ENCODE results near the gene ACSS3. TPM values are rescaled to one million over a fixed set of nuclear protein-coding genes. Genes with fewer than 3 reads are reported as not detected.

ACSS3 gene
- total and polyA plus RNA-seq, 9 of the 15 experiments (the other 6 are each of a cell fraction or from before 2014, with no cell fraction given), result 0.40 TPM; not detected in 8

DNA sequence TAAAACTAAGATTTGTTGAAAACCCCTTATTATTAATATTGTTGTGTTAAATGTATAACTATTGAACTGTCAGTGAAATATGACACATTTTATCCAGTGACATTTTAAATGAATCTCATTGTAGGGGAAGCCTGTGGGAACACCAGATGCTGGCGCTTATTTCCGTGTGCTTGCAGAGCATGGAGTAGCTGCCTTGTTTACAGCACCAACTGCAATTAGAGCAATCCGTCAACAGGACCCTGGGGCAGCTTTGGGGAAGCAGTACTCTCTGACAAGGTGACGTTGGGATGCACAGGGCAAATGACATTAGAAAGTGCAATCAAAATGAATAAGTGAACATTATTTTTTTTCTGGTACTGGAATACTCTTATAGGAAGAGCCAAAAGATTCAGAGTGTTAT, 96.8 kb downstream of the ACSS3 start:
- Histone ChIP-seq H3K4me3 (no peak overlapping the region), H3K4me1 (replicated peaks in 1 of 2; ENCODE audit: control insufficient read depth in 2 of 2, insufficient read depth in 2 of 2, low read length in 2 of 2) (no peaks in the 10 kb centered on the region), H3K9me1 (ENCODE audit: control insufficient read depth, insufficient read depth, low read length) (no peaks in the 10 kb centered on the region), H4K20me1 (replicated peaks; ENCODE audit: control insufficient read depth, insufficient read depth, low read length) (no peaks in the 10 kb centered on the region), H2AFZ (ENCODE audit: low read depth, low read length) (no peak overlapping the region), H3K4me2 (ENCODE audit: insufficient read depth, low read length) (no peak overlapping the region), H3K9me3 (replicated peaks; ENCODE audit: control insufficient read depth, insufficient read depth, low read depth, low read length) (no peaks in the 10 kb centered on the region), H3K27ac (ENCODE audit: extremely low read depth, low read depth, low read length) (no peak overlapping the region), H3K9ac (ENCODE audit: insufficient read depth in 1 of 2, low read depth in 2 of 2, low read length in 2 of 2) (no peak overlapping the region), H3K79me2 (ENCODE audit: control insufficient read depth, insufficient read depth, low read length) (no peaks in the 10 kb centered on the region), H3K36me3 (ENCODE audit: control insufficient read depth, insufficient read depth, low read length) (no peaks in the 10 kb centered on the region), H3K27me3 (ENCODE audit: control insufficient read depth in 2 of 2, insufficient read depth in 2 of 2, low read length in 2 of 2) (no peaks in the 10 kb centered on the region)
- TF ChIP-seq ZNF778 (CRISPR knock-in tag; IDR thresholded peaks at IDR 0.05) (no peak), CC2D1A (IDR thresholded peaks at IDR 0.05) (no peak), NCOR1 (IDR thresholded peaks at IDR 0.05) (no peak), KLF10 (CRISPR knock-in tag; IDR thresholded peaks at IDR 0.05) (no peak), OTX1 (CRISPR knock-in tag; IDR thresholded peaks at IDR 0.05) (no peak), NCOA4 (IDR thresholded peaks at IDR 0.05; ENCODE audit: partially characterized antibody) (no peak), TEAD4 (IDR thresholded peaks at IDR 0.05; ENCODE audit: low read length) (no peak), TEAD4 (CRISPR knock-in tag; IDR thresholded peaks at IDR 0.05; ENCODE audit: borderline replicate concordance) (no peak), FOXK1 (CRISPR knock-in tag; IDR thresholded peaks at IDR 0.05; ENCODE audit: borderline replicate concordance) (no peak), EHMT2 (IDR thresholded peaks at IDR 0.05) (no peak), CBFB (CRISPR knock-in tag; IDR thresholded peaks at IDR 0.05) (no peak), NR2F6 (CRISPR knock-in tag; IDR thresholded peaks at IDR 0.05) (no peak), ARID1B (IDR thresholded peaks at IDR 0.05) (no peak), HOXB6 (CRISPR knock-in tag; IDR thresholded peaks at IDR 0.05; ENCODE audit: borderline replicate concordance) (no peak), SMAD1 (IDR thresholded peaks at IDR 0.05; ENCODE audit: low read depth, low read length, partially characterized antibody) (no peak)
- TF ChIP-seq, protein P1, sequence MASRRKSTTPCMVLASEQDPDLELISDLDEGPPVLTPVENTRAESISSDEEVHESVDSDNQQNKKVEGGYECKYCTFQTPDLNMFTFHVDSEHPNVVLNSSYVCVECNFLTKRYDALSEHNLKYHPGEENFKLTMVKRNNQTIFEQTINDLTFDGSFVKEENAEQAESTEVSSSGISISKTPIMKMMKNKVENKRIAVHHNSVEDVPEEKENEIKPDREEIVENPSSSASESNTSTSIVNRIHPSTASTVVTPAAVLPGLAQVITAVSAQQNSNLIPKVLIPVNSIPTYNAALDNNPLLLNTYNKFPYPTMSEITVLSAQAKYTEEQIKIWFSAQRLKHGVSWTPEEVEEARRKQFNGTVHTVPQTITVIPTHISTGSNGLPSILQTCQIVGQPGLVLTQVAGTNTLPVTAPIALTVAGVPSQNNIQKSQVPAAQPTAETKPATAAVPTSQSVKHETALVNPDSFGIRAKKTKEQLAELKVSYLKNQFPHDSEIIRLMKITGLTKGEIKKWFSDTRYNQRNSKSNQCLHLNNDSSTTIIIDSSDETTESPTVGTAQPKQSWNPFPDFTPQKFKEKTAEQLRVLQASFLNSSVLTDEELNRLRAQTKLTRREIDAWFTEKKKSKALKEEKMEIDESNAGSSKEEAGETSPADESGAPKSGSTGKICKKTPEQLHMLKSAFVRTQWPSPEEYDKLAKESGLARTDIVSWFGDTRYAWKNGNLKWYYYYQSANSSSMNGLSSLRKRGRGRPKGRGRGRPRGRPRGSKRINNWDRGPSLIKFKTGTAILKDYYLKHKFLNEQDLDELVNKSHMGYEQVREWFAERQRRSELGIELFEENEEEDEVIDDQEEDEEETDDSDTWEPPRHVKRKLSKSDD (conservative IDR thresholded peaks at IDR 0.05; ENCODE audit: low read length), result no peak
- TF ChIP-seq, protein P2, sequence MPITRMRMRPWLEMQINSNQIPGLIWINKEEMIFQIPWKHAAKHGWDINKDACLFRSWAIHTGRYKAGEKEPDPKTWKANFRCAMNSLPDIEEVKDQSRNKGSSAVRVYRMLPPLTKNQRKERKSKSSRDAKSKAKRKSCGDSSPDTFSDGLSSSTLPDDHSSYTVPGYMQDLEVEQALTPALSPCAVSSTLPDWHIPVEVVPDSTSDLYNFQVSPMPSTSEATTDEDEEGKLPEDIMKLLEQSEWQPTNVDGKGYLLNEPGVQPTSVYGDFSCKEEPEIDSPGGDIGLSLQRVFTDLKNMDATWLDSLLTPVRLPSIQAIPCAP (CRISPR knock-in tag; IDR thresholded peaks at IDR 0.05; ENCODE audit: borderline replicate concordance), result no peak
- TF ChIP-seq, protein P3, sequence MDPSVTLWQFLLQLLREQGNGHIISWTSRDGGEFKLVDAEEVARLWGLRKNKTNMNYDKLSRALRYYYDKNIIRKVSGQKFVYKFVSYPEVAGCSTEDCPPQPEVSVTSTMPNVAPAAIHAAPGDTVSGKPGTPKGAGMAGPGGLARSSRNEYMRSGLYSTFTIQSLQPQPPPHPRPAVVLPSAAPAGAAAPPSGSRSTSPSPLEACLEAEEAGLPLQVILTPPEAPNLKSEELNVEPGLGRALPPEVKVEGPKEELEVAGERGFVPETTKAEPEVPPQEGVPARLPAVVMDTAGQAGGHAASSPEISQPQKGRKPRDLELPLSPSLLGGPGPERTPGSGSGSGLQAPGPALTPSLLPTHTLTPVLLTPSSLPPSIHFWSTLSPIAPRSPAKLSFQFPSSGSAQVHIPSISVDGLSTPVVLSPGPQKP (CRISPR knock-in tag; IDR thresholded peaks at IDR 0.05), result no peak
- no peak for FAIRE-seq
- in situ Hi-C loops (cut with MboI), result no loop called here
- intact Hi-C loops (cut with micrococcal nuclease), result no loop called here
- no peak for ATAC-seq
- POLR2A ChIA-PET, result no interaction called here
- BruUV-seq (replicated peaks), result no TSS peak
- DNase-seq (ENCODE audit: extremely low read depth in 1 of 4, low spot score in 3 of 4), result no peak
- CTCF ChIA-PET (ENCODE audit: low intra/inter-chr PET ratio), result no interaction called here
- WGBS (ENCODE audit: insufficient coverage, low coverage, missing lambda C conversion rate), result 0% methylated on average over 4 of the region's 4 CpGs

Data from K562 (cell line).